ENCODE measurements around the gene BCL2L14.
"Not testable (repeated sequence)": the region's sequence is repeated elsewhere in the genome, so short reads cannot be mapped to it uniquely, and the experiment has no call there.

Gene BCL2L14

GRCh38 chr12:12110923-12111555 lies 40.3 kb downstream of the BCL2L14 start:
- not testable (repeated sequence) for FAIRE-seq

DNA sequence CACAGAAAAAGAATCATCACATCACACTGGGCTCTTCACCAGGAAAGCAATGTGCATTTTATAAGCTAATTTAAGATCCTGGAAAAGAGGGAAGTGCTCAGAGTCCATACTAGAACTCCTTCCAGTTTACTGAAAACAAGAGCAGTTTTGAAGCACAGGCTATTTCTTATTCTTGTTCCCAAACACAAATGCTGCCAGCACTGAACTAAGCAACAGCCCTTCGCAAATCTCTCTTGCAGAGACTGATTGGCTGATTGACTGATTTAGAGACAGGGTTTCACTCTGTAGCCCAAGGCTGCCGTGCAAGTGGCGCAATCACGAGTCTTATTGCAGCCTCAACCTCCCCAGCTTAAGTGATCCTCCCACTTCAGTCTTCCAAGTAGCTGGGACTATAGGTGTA lies 44.8 kb downstream of the BCL2L14 start:
- no peak for FAIRE-seq

DNA sequence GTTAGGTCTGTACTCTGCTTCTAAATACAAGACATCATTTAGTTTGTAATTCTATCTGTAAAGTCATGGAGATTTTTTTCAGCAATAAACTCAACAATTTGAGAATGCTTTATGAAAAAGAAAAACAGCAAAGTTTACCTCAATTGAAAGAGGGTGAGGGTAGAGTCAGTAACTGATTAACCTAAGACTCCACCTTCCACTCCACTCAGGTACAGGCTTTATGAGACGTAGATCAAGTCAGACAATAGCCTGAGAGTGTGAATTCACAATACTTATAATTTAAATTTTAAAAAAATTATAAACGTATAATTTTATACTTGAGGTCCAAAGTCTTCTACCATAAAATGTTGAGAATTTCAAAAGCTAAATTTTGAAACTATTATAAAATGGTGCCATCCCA lies 45.9 kb downstream of the BCL2L14 start:
- no peak for FAIRE-seq

- FAIRE-seq: no peak
These were observed 50.3 kb downstream of the BCL2L14 start for GRCh38 chr12:12121061-12121460.

GRCh38 chr12:12123036-12123604 lies 52.4 kb downstream of the BCL2L14 start:
- no peak for FAIRE-seq

- FAIRE-seq: no peak
These were observed 55.8 kb downstream of the BCL2L14 start for GRCh38 chr12:12126551-12126950.

- FAIRE-seq: no peak
These were observed 56.6 kb downstream of the BCL2L14 start for GRCh38 chr12:12127304-12127703.

DNA sequence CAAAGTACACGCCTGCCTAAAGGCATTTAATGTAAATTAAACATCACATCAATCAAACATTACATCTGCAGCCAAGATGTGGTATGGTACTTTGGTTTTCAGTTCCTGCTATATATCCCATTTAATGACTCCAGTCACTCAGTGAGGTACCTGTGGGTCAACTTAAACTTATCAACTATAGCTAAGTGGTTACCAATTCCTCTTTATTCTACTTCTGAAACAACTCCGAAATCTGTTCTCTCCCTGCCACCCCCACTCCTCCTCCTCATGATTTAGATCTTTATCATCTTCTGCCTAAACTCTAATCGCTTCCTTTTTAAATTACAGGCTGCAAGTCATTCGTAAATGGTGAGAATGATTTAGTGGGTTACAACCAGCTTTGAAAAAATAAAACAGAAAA lies 57.9 kb downstream of the BCL2L14 start:
- no peak for FAIRE-seq

GRCh38 chr12:12133259-12133658 lies 62.5 kb downstream of the BCL2L14 start:
- FAIRE-seq: no peak

- peak; percentile 36 for FAIRE-seq
These were observed 63.0 kb downstream of the BCL2L14 start for GRCh38 chr12:12133785-12134184.

GRCh38 chr12:12138203-12139154 lies 67.7 kb downstream of the BCL2L14 start:
- no peak for FAIRE-seq

- no peak for FAIRE-seq
These were observed 70.3 kb downstream of the BCL2L14 start for GRCh38 chr12:12141000-12141399.

- FAIRE-seq: not testable (repeated sequence)
These were observed 73.8 kb downstream of the BCL2L14 start for GRCh38 chr12:12144531-12144930.

GRCh38 chr12:12147111-12147510 lies 76.4 kb downstream of the BCL2L14 start:
- no peak for FAIRE-seq
